Astrocyte (in vitro differentiated cells and primary cell): ENCODE results near the gene PARL. TPM values are rescaled to one million over a fixed set of nuclear protein-coding genes. Genes with fewer than 3 reads are reported as not detected.

Experiments
- DNase-seq: peaks from one replicate; pipeline ENCODE4 v3.0.0-alpha.2; 2010; ENCODE audit warnings: low read depth
- FAIRE-seq: peaks from 2 replicates; lab custom pipeline; 2011; peaks lifted over from hg19 to GRCh38; lab: Jason Lieb, UNC
- H2AFZ ChIP-seq: 2 replicates; pipeline ENCODE4 v1.6.0; 2012; ENCODE audit warnings: low read depth, low read length, inconsistent platforms
- H3K27ac ChIP-seq: 2 replicates; pipeline ENCODE4 v1.5.1; 2011; ENCODE audit warnings: low read depth, low read length, inconsistent platforms
- H3K27me3 ChIP-seq: 2 replicates; pipeline ENCODE4 v1.6.0; 2011; ENCODE audit warnings: low read length, inconsistent platforms; ENCODE audit not compliant: insufficient read depth
- H3K36me3 ChIP-seq: 2 replicates; pipeline ENCODE4 v1.5.1; 2011; ENCODE audit warnings: low read length, inconsistent platforms; ENCODE audit not compliant: insufficient read depth
- H3K4me1 ChIP-seq: 2 replicates; pipeline ENCODE4 v1.5.1; 2011; ENCODE audit warnings: low read length, inconsistent platforms; ENCODE audit not compliant: insufficient read depth
- H3K4me2 ChIP-seq: 2 replicates; pipeline ENCODE4 v1.6.0; 2012; ENCODE audit warnings: low read length, inconsistent platforms
- H3K4me3 ChIP-seq: 2 replicates; pipeline ENCODE4 v1.5.1; 2011; ENCODE audit warnings: low read depth, mild to moderate bottlenecking, low read length, inconsistent platforms; ENCODE audit not compliant: insufficient read depth
- H3K79me2 ChIP-seq: 2 replicates; pipeline ENCODE4 v1.6.0; 2012; ENCODE audit warnings: mild to moderate bottlenecking, low read length, inconsistent platforms; ENCODE audit not compliant: insufficient read depth
- H3K9ac ChIP-seq: 2 replicates; pipeline ENCODE4 v1.6.0; 2012; ENCODE audit warnings: mild to moderate bottlenecking, low read length, inconsistent platforms
- H3K9me3 ChIP-seq: 2 replicates; pipeline ENCODE4 v1.5.1; 2012; ENCODE audit warnings: low read depth, mild to moderate bottlenecking, low read length, inconsistent platforms; ENCODE audit not compliant: insufficient read depth
- H4K20me1 ChIP-seq: 2 replicates; pipeline ENCODE4 v1.6.0; 2012; ENCODE audit warnings: low read length, inconsistent platforms; ENCODE audit not compliant: insufficient read depth
- H3K27ac Mint-ChIP-seq: one replicate; pipeline ENCODE4 v1.8.0; 2021; ENCODE audit warnings: mild to moderate bottlenecking, mixed read lengths; ENCODE audit not compliant: unreplicated experiment
- H3K27me3 Mint-ChIP-seq: one replicate; pipeline ENCODE4 v1.8.0; 2021; ENCODE audit warnings: low read depth, mixed read lengths; ENCODE audit not compliant: unreplicated experiment
- H3K36me3 Mint-ChIP-seq: one replicate; pipeline ENCODE4 v1.8.0; 2021; ENCODE audit warnings: low read depth, mixed read lengths; ENCODE audit not compliant: unreplicated experiment
- H3K4me1 Mint-ChIP-seq: one replicate; pipeline ENCODE4 v1.8.0; 2021; ENCODE audit warnings: low read depth, mixed read lengths; ENCODE audit not compliant: unreplicated experiment
- H3K4me3 Mint-ChIP-seq: one replicate; pipeline ENCODE4 v1.8.0; 2021; ENCODE audit warnings: mild to moderate bottlenecking, moderate library complexity, mixed read lengths; ENCODE audit not compliant: unreplicated experiment
- H3K9me3 Mint-ChIP-seq: one replicate; pipeline ENCODE4 v1.8.0; 2021; ENCODE audit warnings: mild to moderate bottlenecking, mixed read lengths; ENCODE audit not compliant: unreplicated experiment
- EZH2 ChIP-seq: IDR thresholded peaks from 2 replicates; pipeline ENCODE4 v1.6.1; 2012; ENCODE audit warnings: mild to moderate bottlenecking, low read length, inconsistent platforms; ENCODE audit not compliant: insufficient read depth
- total RNA-seq: library from RNA; stranded (reverse); gene quantifications from 2 replicates; pipeline ENCODE4 v1.2.1, GENCODE V29; 2021
- TF ChIP-seq, protein P1 (sequence below): IDR thresholded peaks from 2 replicates; pipeline ENCODE4 v1.5.1; 2011; ENCODE audit warnings: low read depth, mild to moderate bottlenecking, inconsistent platforms, low read length, moderate library complexity; ENCODE audit not compliant: insufficient read depth

The PARL gene
- total RNA-seq, 1 donor from 2014 or later, result 64.7 TPM

GRCh38 chr3:183825456-183826161, 59.1 kb downstream of the PARL start, which contains the start of gene MAP6D1:
Gene MAP6D1 (minus strand): TSS chr3:183825577. CDS start chr3:183825547, 30 bp downstream.
- peaks cover 14% of the 10 kb centered on the region for H4K20me1 ChIP-seq
- Mint-ChIP-seq H3K36me3 (peaks cover 9% of the 10 kb centered on the region), H3K27me3 (no peaks in the 10 kb centered on the region), H3K4me3 (peak within 1 kb of the TSS; percentile 87), H3K9me3 (no peaks in the 10 kb centered on the region), H3K27ac (peak within 1 kb of the TSS; percentile 80), H3K4me1 (peaks cover 4% of the 10 kb centered on the region)
- no peak within 1 kb of the TSS for H3K27ac ChIP-seq
- peak within 1 kb of the TSS; percentile 94 for H3K4me2 ChIP-seq
- H3K27me3 ChIP-seq, result no peaks in the 10 kb centered on the region
- H3K4me3 ChIP-seq, result peak within 1 kb of the TSS; percentile 63
- no peaks in the 10 kb centered on the region for H3K79me2 ChIP-seq
- no peaks in the 10 kb centered on the region for H3K36me3 ChIP-seq
- peak within 1 kb of the TSS; percentile 68 for H3K9ac ChIP-seq
- no peak for TF ChIP-seq EZH2
- TF ChIP-seq, protein P1, sequence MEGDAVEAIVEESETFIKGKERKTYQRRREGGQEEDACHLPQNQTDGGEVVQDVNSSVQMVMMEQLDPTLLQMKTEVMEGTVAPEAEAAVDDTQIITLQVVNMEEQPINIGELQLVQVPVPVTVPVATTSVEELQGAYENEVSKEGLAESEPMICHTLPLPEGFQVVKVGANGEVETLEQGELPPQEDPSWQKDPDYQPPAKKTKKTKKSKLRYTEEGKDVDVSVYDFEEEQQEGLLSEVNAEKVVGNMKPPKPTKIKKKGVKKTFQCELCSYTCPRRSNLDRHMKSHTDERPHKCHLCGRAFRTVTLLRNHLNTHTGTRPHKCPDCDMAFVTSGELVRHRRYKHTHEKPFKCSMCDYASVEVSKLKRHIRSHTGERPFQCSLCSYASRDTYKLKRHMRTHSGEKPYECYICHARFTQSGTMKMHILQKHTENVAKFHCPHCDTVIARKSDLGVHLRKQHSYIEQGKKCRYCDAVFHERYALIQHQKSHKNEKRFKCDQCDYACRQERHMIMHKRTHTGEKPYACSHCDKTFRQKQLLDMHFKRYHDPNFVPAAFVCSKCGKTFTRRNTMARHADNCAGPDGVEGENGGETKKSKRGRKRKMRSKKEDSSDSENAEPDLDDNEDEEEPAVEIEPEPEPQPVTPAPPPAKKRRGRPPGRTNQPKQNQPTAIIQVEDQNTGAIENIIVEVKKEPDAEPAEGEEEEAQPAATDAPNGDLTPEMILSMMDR, result peak; percentile 15
- peaks cover 9% of the 10 kb centered on the region for H3K4me1 ChIP-seq
- peak; percentile 18 for DNase-seq
- peak within 1 kb of the TSS; percentile 88 for H2AFZ ChIP-seq
- FAIRE-seq, result no peak
- no peaks in the 10 kb centered on the region for H3K9me3 ChIP-seq

- H3K4me3 ChIP-seq, result peak overlapping the region; percentile 63
- H3K4me3 Mint-ChIP-seq, result peak overlapping the region; percentile 87
- peaks cover 9% of the 10 kb centered on the region for H3K4me1 ChIP-seq
- H3K9me3 ChIP-seq, result no peaks in the 10 kb centered on the region
- H3K4me1 Mint-ChIP-seq, result peaks cover 4% of the 10 kb centered on the region
- H3K79me2 ChIP-seq, result no peaks in the 10 kb centered on the region
- H4K20me1 ChIP-seq, result peaks cover 14% of the 10 kb centered on the region
- peak overlapping the region; percentile 94 for H3K4me2 ChIP-seq
- H3K27me3 Mint-ChIP-seq, result no peaks in the 10 kb centered on the region
- TF ChIP-seq, protein P1, result no peak
- TF ChIP-seq EZH2, result no peak
- peak overlapping the region; percentile 88 for H2AFZ ChIP-seq
- H3K9ac ChIP-seq, result peak overlapping the region; percentile 68
- DNase-seq (no peak), FAIRE-seq (no peak)
- H3K9me3 Mint-ChIP-seq, result no peaks in the 10 kb centered on the region
- no peak overlapping the region for H3K27ac ChIP-seq
- H3K27ac Mint-ChIP-seq, result no peak overlapping the region
- H3K36me3 Mint-ChIP-seq, result peaks cover 9% of the 10 kb centered on the region
- no peaks in the 10 kb centered on the region for H3K36me3 ChIP-seq
- H3K27me3 ChIP-seq, result no peaks in the 10 kb centered on the region
These were observed 59.8 kb downstream of the PARL start for GRCh38 chr3:183824761-183825455.
